ACHN (cell line): ENCODE results near the gene CDC25C.

ENCODE experiments used
- DNase-seq: peaks from one replicate; pipeline ENCODE4 v3.0.0-alpha.2; 2015
- in situ Hi-C: cut with HindIII; loops from 2 replicates; pipeline ENCODE4 v1.10.0; 2017; ENCODE audit warnings: low sequenced_read_pairs, low pct_ligation_motif_present, low pct_unique_long_range_greater_than_20kb

The CDC25C gene

GRCh38 chr5:138245717-138246116 is 85.9 kb downstream of the CDC25C start:
- no peak for DNase-seq
- in situ Hi-C loops: no loop called here

- no peak for DNase-seq
- in situ Hi-C loops: no loop called here
Measured at GRCh38 chr5:138243794-138244193, 87.8 kb downstream of the CDC25C start.

GRCh38 chr5:138241688-138242571 is 89.7 kb downstream of the CDC25C start:
- in situ Hi-C loops: no loop called here
- no peak for DNase-seq

- in situ Hi-C loops: no loop called here
- DNase-seq: no peak
Measured at GRCh38 chr5:138240650-138241385, 90.8 kb downstream of the CDC25C start.

GRCh38 chr5:138238034-138238433 is 93.6 kb downstream of the CDC25C start:
- DNase-seq: no peak
- in situ Hi-C loops: no loop called here
